ENCODE results near the gene GPRIN1.
A peak's percentile ranks its signal among the peaks of the same experiment; 100 is the strongest.
"Not testable (repeated sequence)": the region's sequence is repeated elsewhere in the genome, so short reads cannot be mapped to it uniquely, and the experiment has no call there.

Gene GPRIN1

GRCh38 chr5:176575066-176575465, 34.9 kb downstream of the GPRIN1 start:
- DNase-seq (ENCODE audit: low read depth), result no peak

GRCh38 chr5:176574297-176574591, 35.7 kb downstream of the GPRIN1 start:
- no peak for DNase-seq (ENCODE audit: low read depth)

- peak; percentile 70 for DNase-seq (ENCODE audit: low read depth)
Observed at GRCh38 chr5:176573564-176574296, 36.2 kb downstream of the GPRIN1 start.

GRCh38 chr5:176570044-176570443, 39.9 kb downstream of the GPRIN1 start:
- no peak for DNase-seq (ENCODE audit: low read depth)

- DNase-seq (ENCODE audit: low read depth), result no peak
Observed at GRCh38 chr5:176568657-176569056, 41.3 kb downstream of the GPRIN1 start.

GRCh38 chr5:176565760-176566288, 44.1 kb downstream of the GPRIN1 start:
- DNase-seq (ENCODE audit: low read depth), result no peak

- DNase-seq (ENCODE audit: low read depth), result no peak
Observed at GRCh38 chr5:176564002-176564401, 46.0 kb downstream of the GPRIN1 start.

- DNase-seq (ENCODE audit: low read depth), result no peak
Observed at GRCh38 chr5:176562189-176562588, 47.8 kb downstream of the GPRIN1 start.

- DNase-seq (ENCODE audit: low read depth), result no peak
Observed at GRCh38 chr5:176561259-176561658, 48.7 kb downstream of the GPRIN1 start.

- DNase-seq (ENCODE audit: low read depth), result no peak
Observed at GRCh38 chr5:176560364-176560763, 49.6 kb downstream of the GPRIN1 start.

GRCh38 chr5:176559683-176560082, 50.3 kb downstream of the GPRIN1 start:
- no peak for DNase-seq (ENCODE audit: low read depth)

- no peak for DNase-seq (ENCODE audit: low read depth)
Observed at GRCh38 chr5:176557846-176558245, 52.1 kb downstream of the GPRIN1 start.

GRCh38 chr5:176553260-176554085, 56.5 kb downstream of the GPRIN1 start:
- no peak for DNase-seq (ENCODE audit: low read depth)

GRCh38 chr5:176552332-176552869, 57.6 kb downstream of the GPRIN1 start:
- no peak for DNase-seq (ENCODE audit: low read depth)

- DNase-seq (ENCODE audit: low read depth), result not testable (repeated sequence)
Observed at GRCh38 chr5:176550937-176551336, 59.0 kb downstream of the GPRIN1 start.

- no peak for DNase-seq (ENCODE audit: low read depth)
Observed at GRCh38 chr5:176550275-176550831, 59.6 kb downstream of the GPRIN1 start.

- no peak for DNase-seq (ENCODE audit: low read depth)
Observed at GRCh38 chr5:176549871-176550270, 60.1 kb downstream of the GPRIN1 start.

- DNase-seq (ENCODE audit: low read depth), result no peak
Observed at GRCh38 chr5:176548967-176549444, 61.0 kb downstream of the GPRIN1 start, which contains the start of gene CDHR2. CDHR2 (plus strand) TSS chr5:176549342; CDS start chr5:176565353, 16,011 bp downstream.

GRCh38 chr5:176547802-176548201, 62.2 kb downstream of the GPRIN1 start:
- DNase-seq (ENCODE audit: low read depth), result no peak
